Activated naive CD4-positive, alpha-beta T cell treated with anti-CD3 and anti-CD28 coated beads for 36 hours (primary cell): ENCODE data around the gene SBF2. TPM values are rescaled to one million over a fixed set of nuclear protein-coding genes. Genes with fewer than 3 reads are reported as not detected.

ENCODE experiments used
- CTCF ChIA-PET: fragments of 350-600 bp; sonication (Branson Sonifier 250); formaldehyde crosslinking; loops from one replicate; lab custom pipeline; 2021; ENCODE audit warnings: antibody characterized with exemption; lab: Charles Lee
- DNase-seq: peaks from one replicate; pipeline ENCODE4 v3.0.0-alpha.2; 2020
- H3K27ac Mint-ChIP-seq: one replicate; pipeline ENCODE4 v1.8.0; 2021; ENCODE audit warnings: mild to moderate bottlenecking, mixed read lengths
- H3K27me3 Mint-ChIP-seq: one replicate; pipeline ENCODE4 v1.8.0; 2021; ENCODE audit warnings: low read depth, mixed read lengths
- H3K36me3 Mint-ChIP-seq: one replicate; pipeline ENCODE4 v1.8.0; 2021; ENCODE audit warnings: low read depth, mixed read lengths
- H3K4me1 Mint-ChIP-seq: one replicate; pipeline ENCODE4 v1.8.0; 2021; ENCODE audit warnings: low read depth, mixed read lengths
- H3K4me3 Mint-ChIP-seq: one replicate; pipeline ENCODE4 v1.8.0; 2021; ENCODE audit warnings: mild to moderate bottlenecking, moderate library complexity, mixed read lengths
- H3K9me3 Mint-ChIP-seq: one replicate; pipeline ENCODE4 v1.8.0; 2021; ENCODE audit warnings: mixed read lengths
- intact Hi-C: fragments of 100-400 bp; cut with micrococcal nuclease; formaldehyde crosslinking; loops from one replicate; pipeline ENCODE4 v1.15.1; 2023
- total RNA-seq, 2 experiments: library from RNA; stranded (reverse); gene quantifications; one replicate each; pipeline ENCODE4 v1.2.3, GENCODE V29; 2021

Gene SBF2
- 1 to 10 TPM; 8.7 to 9.9 TPM for total RNA-seq

GRCh38 chr11:10293423-10294289 is at the start of gene SBF2:
SBF2 (minus strand) TSS chr11:10294219; CDS start chr11:10294069, 150 bp downstream.
- peak; percentile 76 for DNase-seq
- Mint-ChIP-seq H3K27ac (no peak within 1 kb of the TSS), H3K27me3 (peaks cover 27% of the 10 kb centered on the region), H3K4me3 (peak within 1 kb of the TSS; percentile 73), H3K36me3 (no peaks in the 10 kb centered on the region), H3K9me3 (no peaks in the 10 kb centered on the region), H3K4me1 (peaks cover 31% of the 10 kb centered on the region)
- CTCF ChIA-PET: no interaction called here
- intact Hi-C loops: loop anchor here (1.0 to 10.0 kb wide), 2 partner anchors 10 to 1609 kb away; partner anchors contain the start of genes RPL27A and TRIM66

- no peak for DNase-seq
- Mint-ChIP-seq H3K9me3 (no peaks in the 10 kb centered on the region), H3K27ac (no peak overlapping the region), H3K27me3 (peaks cover 17% of the 10 kb centered on the region), H3K36me3 (no peaks in the 10 kb centered on the region), H3K4me1 (no peaks in the 10 kb centered on the region), H3K4me3 (no peak overlapping the region)
- CTCF ChIA-PET: no interaction called here
- intact Hi-C loops: no loop called here
These were observed 44.3 kb upstream of the SBF2 start for GRCh38 chr11:10338287-10338686.

- H3K27ac Mint-ChIP-seq: no peak overlapping the region
- no peak for DNase-seq
- CTCF ChIA-PET: interaction anchor here (1.4 kb wide), 1 partner anchor 33 kb away, joined by 4 read pairs; no protein-coding TSS in a partner anchor
- peaks cover 2% of the 10 kb centered on the region for H3K4me1 Mint-ChIP-seq
- no peaks in the 10 kb centered on the region for H3K36me3 Mint-ChIP-seq
- H3K4me3 Mint-ChIP-seq: no peak overlapping the region
- intact Hi-C loops: no loop called here
- peaks cover 2% of the 10 kb centered on the region for H3K9me3 Mint-ChIP-seq
- peaks cover 4% of the 10 kb centered on the region for H3K27me3 Mint-ChIP-seq
These were observed 39.5 kb upstream of the SBF2 start for GRCh38 chr11:10333490-10333889.

- intact Hi-C loops: no loop called here
- H3K4me3 Mint-ChIP-seq: no peak overlapping the region
- H3K36me3 Mint-ChIP-seq: no peaks in the 10 kb centered on the region
- H3K27ac Mint-ChIP-seq: no peak overlapping the region
- no peak for DNase-seq
- CTCF ChIA-PET: interaction anchor here (0.9 kb wide), 1 partner anchor 166 kb away, joined by 3 read pairs; no protein-coding TSS in a partner anchor
- peaks cover 2% of the 10 kb centered on the region for H3K4me1 Mint-ChIP-seq
- peaks cover 2% of the 10 kb centered on the region for H3K9me3 Mint-ChIP-seq
- peaks cover 4% of the 10 kb centered on the region for H3K27me3 Mint-ChIP-seq
These were observed 37.7 kb upstream of the SBF2 start for GRCh38 chr11:10331548-10332289.

GRCh38 chr11:10329935-10330334 is 35.9 kb upstream of the SBF2 start:
- CTCF ChIA-PET: interaction anchor here (0.6 to 1.2 kb wide), 3 partner anchors 36 to 1418 kb away, joined by 3 to 5 read pairs (median 3); no protein-coding TSS in a partner anchor
- no peak for DNase-seq
- no peaks in the 10 kb centered on the region for H3K36me3 Mint-ChIP-seq
- peaks cover 2% of the 10 kb centered on the region for H3K4me1 Mint-ChIP-seq
- intact Hi-C loops: no loop called here
- H3K27me3 Mint-ChIP-seq: peaks cover 4% of the 10 kb centered on the region
- no peak overlapping the region for H3K4me3 Mint-ChIP-seq
- peaks cover 2% of the 10 kb centered on the region for H3K9me3 Mint-ChIP-seq
- no peak overlapping the region for H3K27ac Mint-ChIP-seq

GRCh38 chr11:10329356-10329755 is 35.3 kb upstream of the SBF2 start:
- Mint-ChIP-seq H3K36me3 (no peaks in the 10 kb centered on the region), H3K4me1 (peaks cover 2% of the 10 kb centered on the region), H3K4me3 (no peak overlapping the region), H3K27me3 (peaks cover under 1% of the 10 kb centered on the region), H3K27ac (no peak overlapping the region), H3K9me3 (peaks cover 2% of the 10 kb centered on the region)
- no peak for DNase-seq
- CTCF ChIA-PET: interaction anchor here (0.6 to 1.3 kb wide), 3 partner anchors 25 to 206 kb away, joined by 3 to 5 read pairs (median 3); no protein-coding TSS in a partner anchor
- intact Hi-C loops: no loop called here

- Mint-ChIP-seq H3K27me3 (no peaks in the 10 kb centered on the region), H3K36me3 (no peaks in the 10 kb centered on the region), H3K27ac (no peak overlapping the region), H3K4me3 (no peak overlapping the region), H3K4me1 (peaks cover 3% of the 10 kb centered on the region), H3K9me3 (peaks cover 2% of the 10 kb centered on the region)
- no peak for DNase-seq
- intact Hi-C loops: no loop called here
- CTCF ChIA-PET: interaction anchor here (0.6 to 1.3 kb wide), 6 partner anchors 11 to 1578 kb away, joined by 3 to 5 read pairs (median 3); no protein-coding TSS in a partner anchor
These were observed 34.5 kb upstream of the SBF2 start for GRCh38 chr11:10328314-10329098.

- intact Hi-C loops: no loop called here
- no peaks in the 10 kb centered on the region for H3K27me3 Mint-ChIP-seq
- no peak overlapping the region for H3K4me3 Mint-ChIP-seq
- CTCF ChIA-PET: interaction anchor here (1.0 to 2.4 kb wide), 6 partner anchors 19 to 569 kb away, joined by 3 to 10 read pairs (median 3); no protein-coding TSS in a partner anchor
- no peaks in the 10 kb centered on the region for H3K9me3 Mint-ChIP-seq
- H3K36me3 Mint-ChIP-seq: no peaks in the 10 kb centered on the region
- peaks cover 13% of the 10 kb centered on the region for H3K4me1 Mint-ChIP-seq
- no peak overlapping the region for H3K27ac Mint-ChIP-seq
- no peak for DNase-seq
These were observed 33.2 kb upstream of the SBF2 start for GRCh38 chr11:10327254-10327653.

- CTCF ChIA-PET: interaction anchor here (0.6 to 3.0 kb wide), 8 partner anchors 18 to 568 kb away, joined by 3 to 27 read pairs (median 3); no protein-coding TSS in a partner anchor
- intact Hi-C loops: no loop called here
- no peak for DNase-seq
- H3K27ac Mint-ChIP-seq: no peak overlapping the region
- H3K4me3 Mint-ChIP-seq: no peak overlapping the region
- no peaks in the 10 kb centered on the region for H3K36me3 Mint-ChIP-seq
- H3K9me3 Mint-ChIP-seq: no peaks in the 10 kb centered on the region
- peaks cover 12% of the 10 kb centered on the region for H3K4me1 Mint-ChIP-seq
- no peaks in the 10 kb centered on the region for H3K27me3 Mint-ChIP-seq
These were observed 32.3 kb upstream of the SBF2 start for GRCh38 chr11:10326012-10326964.

- Mint-ChIP-seq H3K4me1 (peaks cover 12% of the 10 kb centered on the region), H3K9me3 (no peaks in the 10 kb centered on the region), H3K4me3 (no peak overlapping the region), H3K36me3 (no peaks in the 10 kb centered on the region), H3K27ac (no peak overlapping the region), H3K27me3 (no peaks in the 10 kb centered on the region)
- intact Hi-C loops: no loop called here
- DNase-seq: no peak
- CTCF ChIA-PET: interaction anchor here (0.9 to 3.0 kb wide), 8 partner anchors 10 to 567 kb away, joined by 3 to 27 read pairs (median 4); partner anchors contain the start of gene ADM
These were observed 31.4 kb upstream of the SBF2 start for GRCh38 chr11:10325277-10326011.
